Heart left ventricle (tissue), 16 donors: ENCODE results near the gene ITPRID2. TPM values are rescaled to one million over a fixed set of nuclear protein-coding genes. Genes with fewer than 3 reads are reported as not detected.
A peak's percentile ranks its signal among the peaks of the same experiment; 100 is the strongest.

Source experiments
- ATAC-seq, 4 donors: fragments of 200-7000 bp; cut with Tn5 transposase; one replicate each; pipeline ENCODE4 v1.9.1; 2020 to 2022; ENCODE audit warnings: moderate library complexity in 4 of 4, mild to moderate bottlenecking in 3 of 4, moderate number of reproducible peaks in 1 of 4
- DNase-seq, 5 donors: peaks; one replicate each; pipeline ENCODE4 v3.0.0-alpha.2; 2020
- H3K27ac ChIP-seq, 12 donors: fragments of 200-600 bp; sonication (generic) in 4 of 12; one replicate each; pipeline versions ENCODE4 v1.5.0 to v1.8.0; 2016 to 2022; ENCODE audit warnings: mild to moderate bottlenecking in 2 of 12
- H3K27me3 ChIP-seq, 9 donors: fragments of 200-600 bp; sonication (generic) in 2 of 9; one replicate each; pipeline versions ENCODE4 v1.5.1 to v1.8.0; 2016 to 2022; ENCODE audit warnings: mild to moderate bottlenecking in 3 of 9
- H3K36me3 ChIP-seq, 9 donors: fragments of 200-600 bp; sonication (generic) in 2 of 9; one replicate each; pipeline versions ENCODE4 v1.5.0 to v1.8.0; 2018 to 2022; ENCODE audit warnings: mild to moderate bottlenecking in 2 of 9
- H3K4me1 ChIP-seq, 12 donors: fragments of 200-600 bp; sonication (generic) in 4 of 12; one replicate each; pipeline versions ENCODE4 v1.5.0 to v1.8.0; 2016 to 2022; ENCODE audit warnings: mild to moderate bottlenecking in 3 of 12
- H3K4me3 ChIP-seq, 12 donors: fragments of 200-600 bp; sonication (generic) in 4 of 12; one replicate each; pipeline versions ENCODE4 v1.5.0 to v1.8.0; 2017 to 2022; ENCODE audit warnings: mild to moderate bottlenecking in 9 of 12, moderate library complexity in 4 of 12
- H3K9me3 ChIP-seq, 12 donors: fragments of 200-600 bp; sonication (generic) in 4 of 12; one replicate each; pipeline versions ENCODE4 v1.5.0 to v1.8.0; 2016 to 2022; ENCODE audit warnings: mild to moderate bottlenecking in 1 of 12
- CTCF ChIP-seq, 12 donors: fragments of 200-600 bp; sonication (generic) in 4 of 12; IDR thresholded peaks; one replicate each; pipeline versions ENCODE4 v1.5.0 to v1.8.0; 2018 to 2022; ENCODE audit warnings: antibody characterized with exemption in 12 of 12, mild to moderate bottlenecking in 5 of 12
- POLR2A ChIP-seq, 2 donors: fragments of 450-650 bp; IDR thresholded peaks; one replicate each; pipeline ENCODE4 v1.6.1; 2017; ENCODE audit warnings: antibody characterized with exemption in 2 of 2, mild to moderate bottlenecking in 2 of 2, moderate library complexity in 2 of 2
- WGBS, 4 donors: extraction: QIAGEN DNeasy Blood & Tissue Kit in 2 of 4; methylation state at CpG; one replicate each; pipeline versions ENCODE4 v1.1.5 to v1.1.7; 2013 to 2018; 5-methylcytosine and 5-hydroxymethylcytosine counted together
- intact Hi-C, 10 donors: fragments of 100-400 bp; cut with DNase I; formaldehyde crosslinking; loops; one replicate each; pipeline versions ENCODE4 v1.11.1 to v1.14.2; 2022
- polyA plus RNA-seq, 2 donors: library from polyadenylated mRNA; stranded (reverse); fragments of 200-250 nt; gene quantifications; one replicate each; pipeline ENCODE4 v1.2.3, GENCODE V29; 2013
- total RNA-seq, 9 donors: library from RNA; depleted of rRNA in 2 of 9; stranded (reverse); fragments of >200 nt in 2 of 9; fragmentation: NEBNext Ultra II Directional in 3 of 9; extraction: Animal tissue kit (Norgen Biotek cat#: 25700) in 3 of 9; gene quantifications; one replicate each; pipeline versions ENCODE4 v1.1.0 to v1.2.4, GENCODE V29; 2016 to 2023
- donor health status: ischemic (EF 13 %, LVEDD 7.1; RV severe dilation, severe dysfunction).
- donor health status: healthy with polysubstance abuse.
- donor health status: DM: no; HTN: yes; CAD: no.
- donor health status: DM: no; HTN: no; CAD: no.
- donor health status: ischemic (EF 25% LVEDD 6.9; RV normal size, moderate dysfunction).
- donor health status: ischemic (EF 25% LVEDD 5.7; RV mildly dilated, moderate dysfunction).
- donor health status: healthy.
- donor health status: DM: yes; HTN: yes; CAD: no.
- donor health status: ischemic (EF 35%, LVEDD 5.7; RV mildly dilated, moderate dysfunction).
- donor health status: nonischemic (EF 11% LVEDD 7.7; RV severe dilation, severe dysfunction).
- donor health status: DM: yes; HTN: yes; CAD: no.
- donor health status: PGD.
- donor health status: ischemic (EF 29% LVEDD 5.4; RV normal size, mild dysfunction).
- donor health status: nonischemic (EF 23%, LVEDD 6.1; RV moderate dilation, normal function).

The ITPRID2 gene
- total and polyA plus RNA-seq, 11 donors: 37.8 to 85.9 (median 59.3) TPM

DNA sequence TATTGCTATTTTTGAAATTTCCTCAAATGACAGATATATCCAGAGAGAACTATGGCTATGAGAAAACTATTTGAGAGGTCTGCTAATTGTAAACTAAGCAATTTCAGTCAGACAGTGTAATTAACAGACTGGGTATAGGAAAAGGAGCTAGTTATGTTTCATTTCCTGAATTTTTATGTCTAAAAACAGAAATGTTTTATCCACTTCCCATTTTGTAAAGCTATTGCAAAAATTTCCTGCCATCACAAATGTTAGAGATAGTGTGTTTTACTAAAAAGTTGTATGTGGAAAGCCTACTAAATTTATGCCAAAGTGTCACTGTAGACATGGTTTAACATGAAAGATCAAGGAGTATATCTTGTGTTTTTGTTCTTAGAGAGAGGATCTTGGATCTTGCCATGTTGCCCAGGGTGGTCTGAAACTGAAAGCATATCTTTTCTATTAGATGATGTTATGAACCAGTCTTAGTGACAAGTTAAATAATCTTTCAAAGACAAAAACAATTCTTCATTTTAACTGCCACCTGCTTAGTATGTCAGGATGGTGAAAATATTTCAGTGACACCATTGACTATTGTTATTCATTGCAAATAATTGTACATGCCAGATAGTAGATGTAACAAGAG is 40.5 kb upstream of the ITPRID2 start:
- Histone ChIP-seq H3K4me1 (peaks cover 0 to 24% (median 7%) of the 10 kb centered on the region in 12 donors), H3K27me3 (no peaks in the 10 kb centered on the region), H3K9me3 (no peaks in the 10 kb centered on the region), H3K36me3 (no peaks in the 10 kb centered on the region), H3K27ac (peak overlapping the region in 1 of 12 donors; percentile 40), H3K4me3 (no peak overlapping the region)
- DNase-seq (no peak), ATAC-seq (no peak)
- TF ChIP-seq CTCF (IDR thresholded peaks at IDR 0.05) (no peak), POLR2A (IDR thresholded peaks at IDR 0.05) (no peak)
- intact Hi-C loops: no loop called here

- Histone ChIP-seq H3K27me3 (no peaks in the 10 kb centered on the region), H3K36me3 (no peaks in the 10 kb centered on the region), H3K27ac (peak overlapping the region in 1 of 12 donors; percentile 40), H3K4me1 (peaks cover 0 to 24% (median 7%) of the 10 kb centered on the region in 12 donors), H3K9me3 (no peaks in the 10 kb centered on the region), H3K4me3 (no peak overlapping the region)
- intact Hi-C loops: no loop called here
- no peak for DNase-seq
- no peak for ATAC-seq
- TF ChIP-seq CTCF (IDR thresholded peaks at IDR 0.05): no peak
- no peak for TF ChIP-seq POLR2A (IDR thresholded peaks at IDR 0.05)
Observed at GRCh38 chr2:181851726-181852125, 39.8 kb upstream of the ITPRID2 start.

DNA sequence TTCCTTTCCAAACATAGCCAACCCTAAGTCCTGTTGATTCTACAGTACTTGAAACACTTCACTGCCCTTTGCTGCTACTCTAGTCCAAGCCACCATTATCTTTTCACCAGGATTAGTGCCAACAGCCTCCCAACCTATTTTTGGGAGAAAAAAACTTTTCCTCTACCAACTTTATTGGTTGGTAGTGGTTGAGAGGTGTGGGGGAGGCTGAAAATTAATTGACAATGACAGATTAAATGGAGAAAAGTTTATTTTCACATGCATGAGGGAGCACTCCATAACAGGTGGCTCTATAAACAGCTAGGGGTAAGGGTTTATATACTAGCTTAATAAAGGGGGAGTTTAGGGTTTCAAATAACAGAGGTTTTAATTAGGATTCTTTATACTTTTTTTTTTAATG is 37.8 kb upstream of the ITPRID2 start:
- Histone ChIP-seq H3K4me3 (no peak overlapping the region), H3K27ac (no peak overlapping the region), H3K4me1 (peaks cover 0 to 15% (median 0%) of the 10 kb centered on the region in 12 donors), H3K9me3 (no peaks in the 10 kb centered on the region), H3K36me3 (no peaks in the 10 kb centered on the region), H3K27me3 (no peaks in the 10 kb centered on the region)
- TF ChIP-seq POLR2A (IDR thresholded peaks at IDR 0.05) (no peak), CTCF (IDR thresholded peaks at IDR 0.05) (no peak)
- intact Hi-C loops: no loop called here
- DNase-seq (no peak), ATAC-seq (no peak)

DNA sequence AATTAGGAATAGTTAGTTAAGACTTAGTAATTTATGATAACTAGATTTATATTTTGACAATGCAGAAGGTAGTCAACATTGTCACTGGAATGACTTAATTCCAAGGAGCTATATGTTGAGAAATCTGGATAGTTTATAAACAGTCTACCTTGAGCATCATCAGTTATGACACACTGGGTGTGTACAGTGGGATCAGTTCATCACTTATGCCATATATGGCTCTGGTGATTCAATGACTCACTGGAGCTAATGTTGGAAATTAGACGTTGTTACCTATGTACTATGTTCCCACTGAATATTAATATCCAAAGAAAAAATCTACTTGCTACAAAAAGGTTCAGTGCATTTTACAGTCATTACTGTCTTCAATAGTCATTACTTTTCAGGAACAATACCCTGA is 34.0 kb upstream of the ITPRID2 start:
- DNase-seq: no peak
- Histone ChIP-seq H3K36me3 (no peaks in the 10 kb centered on the region), H3K4me3 (no peak overlapping the region), H3K4me1 (no peaks in the 10 kb centered on the region), H3K27me3 (no peaks in the 10 kb centered on the region), H3K27ac (no peak overlapping the region), H3K9me3 (no peaks in the 10 kb centered on the region)
- WGBS, 4 donors: 78 to 100% (median 88%) methylated on average over 1 of the region's 1 CpG
- no peak for ATAC-seq
- no peak for TF ChIP-seq POLR2A (IDR thresholded peaks at IDR 0.05)
- TF ChIP-seq CTCF (IDR thresholded peaks at IDR 0.05): no peak
- intact Hi-C loops: no loop called here
